ENCODE results near the gene MAML3. TPM values are rescaled to one million over a fixed set of nuclear protein-coding genes. Genes with fewer than 3 reads are reported as not detected.

The MAML3 gene
- total RNA-seq, 2 donors from 2014 or later: 29.2 to 32.2 TPM

DNA sequence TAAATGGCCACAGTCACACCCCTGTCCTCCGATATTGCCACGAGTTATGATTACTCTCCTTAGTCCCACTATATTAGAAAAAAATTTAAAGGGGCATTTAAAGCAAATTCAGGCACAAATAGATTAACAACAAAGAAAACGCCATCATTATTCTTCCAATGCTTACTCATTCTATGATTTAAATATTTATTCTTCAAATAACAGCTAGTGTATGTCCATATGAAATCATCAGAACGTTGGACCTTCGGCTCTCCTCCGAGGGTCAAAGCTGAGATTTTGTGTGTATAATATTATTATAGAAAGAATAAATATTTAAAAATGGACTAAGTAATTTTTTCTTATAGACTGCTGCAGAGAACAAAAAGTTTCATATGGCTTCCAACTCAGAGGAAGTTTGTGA is 122.9 kb downstream of the MAML3 start:
- Mint-ChIP-seq H3K4me1 (peaks cover 11% of the 10 kb centered on the region), H3K27ac (no peak overlapping the region), H3K9me3 (no peaks in the 10 kb centered on the region), H3K36me3 (ENCODE audit: low read depth) (peaks cover 2% of the 10 kb centered on the region), H3K4me3 (no peak overlapping the region), H3K27me3 (ENCODE audit: insufficient read depth) (no peaks in the 10 kb centered on the region)
- H3K27ac ChIP-seq (ENCODE audit: low read depth, low read length): no peak overlapping the region
- H3K4me1 ChIP-seq (ENCODE audit: control insufficient read depth, insufficient read depth, low read length): no peaks in the 10 kb centered on the region
- peaks cover 10% of the 10 kb centered on the region for H3K36me3 ChIP-seq (ENCODE audit: control insufficient read depth, insufficient read depth, low read length)
- no peaks in the 10 kb centered on the region for H3K9me3 ChIP-seq (ENCODE audit: control insufficient read depth, low read length)
- H3K9ac ChIP-seq (ENCODE audit: extremely low read depth, low read length, poor library complexity, severe bottlenecking): no peak overlapping the region
- TF ChIP-seq CTCF (conservative IDR thresholded peaks at IDR 0.05): no peak
- H3K4me3 ChIP-seq (ENCODE audit: low read length): no peak overlapping the region
- WGBS, 2 experiments (ENCODE audit: insufficient coverage in 1 of 2, insufficient read length in 1 of 2): 90 to 97% methylated on average over 2 to 3 of the region's 6 CpGs
- no peak for DNase-seq
- no peaks in the 10 kb centered on the region for H3K27me3 ChIP-seq (ENCODE audit: control insufficient read depth, insufficient read depth, low read length, poor library complexity, severe bottlenecking)

GRCh38 chr4:140028676-140029517 is 125.1 kb downstream of the MAML3 start:
- Mint-ChIP-seq H3K9me3 (no peaks in the 10 kb centered on the region), H3K4me3 (no peak overlapping the region), H3K27me3 (ENCODE audit: insufficient read depth) (no peaks in the 10 kb centered on the region), H3K36me3 (ENCODE audit: low read depth) (no peaks in the 10 kb centered on the region), H3K27ac (no peak overlapping the region), H3K4me1 (peaks cover 11% of the 10 kb centered on the region)
- no peak for DNase-seq
- no peaks in the 10 kb centered on the region for H3K9me3 ChIP-seq (ENCODE audit: control insufficient read depth, low read length)
- TF ChIP-seq CTCF (conservative IDR thresholded peaks at IDR 0.05): no peak
- 79 to 80% methylated on average over 5 to 6 of the region's 6 CpGs for WGBS, 2 experiments (ENCODE audit: insufficient coverage in 1 of 2, insufficient read length in 1 of 2)
- H3K27me3 ChIP-seq (ENCODE audit: control insufficient read depth, insufficient read depth, low read length, poor library complexity, severe bottlenecking): no peaks in the 10 kb centered on the region
- no peak overlapping the region for H3K4me3 ChIP-seq (ENCODE audit: low read length)
- no peaks in the 10 kb centered on the region for H3K4me1 ChIP-seq (ENCODE audit: control insufficient read depth, insufficient read depth, low read length)
- H3K9ac ChIP-seq (ENCODE audit: extremely low read depth, low read length, poor library complexity, severe bottlenecking): no peak overlapping the region
- no peak overlapping the region for H3K27ac ChIP-seq (ENCODE audit: low read depth, low read length)
- peaks cover 8% of the 10 kb centered on the region for H3K36me3 ChIP-seq (ENCODE audit: control insufficient read depth, insufficient read depth, low read length)

DNA sequence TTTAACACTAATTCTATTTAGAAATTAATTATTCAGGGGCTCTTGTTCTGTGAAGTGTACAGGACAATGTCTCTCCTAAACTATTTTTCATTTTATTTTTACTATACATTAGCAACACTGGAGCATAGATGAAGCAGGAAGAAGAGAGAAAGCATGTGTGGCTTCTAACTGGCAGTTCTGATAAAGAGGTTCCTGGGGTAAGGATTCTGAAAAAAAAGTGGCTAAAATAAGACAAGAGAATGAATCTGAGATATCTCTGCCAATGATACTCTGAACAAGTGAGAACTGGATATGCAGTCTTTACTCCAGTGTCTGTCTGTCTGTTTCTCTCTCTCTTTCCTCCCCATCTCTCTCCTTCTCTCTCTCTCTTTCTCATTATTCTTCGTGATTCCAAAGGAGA is 125.9 kb downstream of the MAML3 start:
- 91 to 100% methylated on average over 1 of the region's 1 CpG for WGBS, 2 experiments (ENCODE audit: insufficient coverage in 1 of 2, insufficient read length in 1 of 2)
- no peak for DNase-seq
- peaks cover 11% of the 10 kb centered on the region for H3K4me1 Mint-ChIP-seq
- H3K27ac Mint-ChIP-seq: no peak overlapping the region
- no peak overlapping the region for H3K27ac ChIP-seq (ENCODE audit: low read depth, low read length)
- no peaks in the 10 kb centered on the region for H3K27me3 ChIP-seq (ENCODE audit: control insufficient read depth, insufficient read depth, low read length, poor library complexity, severe bottlenecking)
- H3K4me3 ChIP-seq (ENCODE audit: low read length): no peak overlapping the region
- no peak for TF ChIP-seq CTCF (conservative IDR thresholded peaks at IDR 0.05)
- H3K27me3 Mint-ChIP-seq (ENCODE audit: insufficient read depth): no peaks in the 10 kb centered on the region
- no peaks in the 10 kb centered on the region for H3K9me3 Mint-ChIP-seq
- H3K9ac ChIP-seq (ENCODE audit: extremely low read depth, low read length, poor library complexity, severe bottlenecking): no peak overlapping the region
- H3K4me1 ChIP-seq (ENCODE audit: control insufficient read depth, insufficient read depth, low read length): no peaks in the 10 kb centered on the region
- no peak overlapping the region for H3K4me3 Mint-ChIP-seq
- H3K36me3 Mint-ChIP-seq (ENCODE audit: low read depth): no peaks in the 10 kb centered on the region
- no peaks in the 10 kb centered on the region for H3K9me3 ChIP-seq (ENCODE audit: control insufficient read depth, low read length)
- peaks cover 9% of the 10 kb centered on the region for H3K36me3 ChIP-seq (ENCODE audit: control insufficient read depth, insufficient read depth, low read length)
